HG03064 (cell line): ENCODE results near the gene PCSK1N.

Experiments used
- ATAC-seq: cut with Tn5 transposase; IDR thresholded peaks from one replicate; pipeline ENCODE4 v1.9.1; 2021; ENCODE audit warnings: low read depth; ENCODE audit not compliant: unreplicated experiment

Gene PCSK1N

GRCh38 chrX:48791063-48791820 is 44.2 kb downstream of the PCSK1N start:
- ATAC-seq: no peak

- ATAC-seq: no peak
Observed at GRCh38 chrX:48790477-48790876, 44.9 kb downstream of the PCSK1N start.

- no peak for ATAC-seq
Observed at GRCh38 chrX:48789366-48790220, 45.8 kb downstream of the PCSK1N start.

GRCh38 chrX:48787505-48788443 is 47.6 kb downstream of the PCSK1N start:
- ATAC-seq: no peak

- ATAC-seq: no peak
Observed at GRCh38 chrX:48786825-48787504, 48.4 kb downstream of the PCSK1N start.

GRCh38 chrX:48786341-48786800 is 49.0 kb downstream of the PCSK1N start, which contains the start of gene GATA1:
Gene GATA1, plus strand, starts transcription at chrX:48786590. Its CDS starts 4,520 bp downstream, at chrX:48791110.
- no peak for ATAC-seq

- ATAC-seq: no peak
Observed at GRCh38 chrX:48785540-48786214, 49.7 kb downstream of the PCSK1N start.

- no peak for ATAC-seq
Observed at GRCh38 chrX:48785186-48785539, 50.2 kb downstream of the PCSK1N start.

GRCh38 chrX:48784726-48785125 is 50.7 kb downstream of the PCSK1N start:
- ATAC-seq: no peak

GRCh38 chrX:48782795-48783194 is 52.6 kb downstream of the PCSK1N start:
- ATAC-seq: no peak

GRCh38 chrX:48782216-48782615 is 53.2 kb downstream of the PCSK1N start:
- ATAC-seq: no peak

GRCh38 chrX:48781705-48782104 is 53.7 kb downstream of the PCSK1N start:
- no peak for ATAC-seq
